ENCODE data around the gene RASSF6.

DNA sequence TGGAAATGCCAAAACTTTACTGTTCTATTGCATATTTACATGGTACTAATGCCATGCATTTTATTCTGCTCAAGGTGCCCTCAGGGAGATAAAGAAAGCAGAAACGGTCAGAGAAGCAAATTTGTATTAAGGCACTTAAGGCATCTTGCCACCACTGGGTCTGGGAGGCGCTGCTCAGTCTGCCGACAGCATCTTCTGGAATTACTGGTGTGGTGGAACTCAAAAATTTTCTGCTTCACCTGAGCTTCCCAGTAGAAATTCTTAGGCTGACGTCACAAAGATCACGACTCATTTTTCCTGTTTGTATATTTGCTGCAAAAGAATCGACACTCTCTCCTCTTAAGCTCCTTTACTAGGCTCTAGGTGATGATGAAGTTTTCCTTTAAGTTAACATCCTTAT, 3.0 kb downstream of the RASSF6 start:
- TF ChIP-seq, protein P1, sequence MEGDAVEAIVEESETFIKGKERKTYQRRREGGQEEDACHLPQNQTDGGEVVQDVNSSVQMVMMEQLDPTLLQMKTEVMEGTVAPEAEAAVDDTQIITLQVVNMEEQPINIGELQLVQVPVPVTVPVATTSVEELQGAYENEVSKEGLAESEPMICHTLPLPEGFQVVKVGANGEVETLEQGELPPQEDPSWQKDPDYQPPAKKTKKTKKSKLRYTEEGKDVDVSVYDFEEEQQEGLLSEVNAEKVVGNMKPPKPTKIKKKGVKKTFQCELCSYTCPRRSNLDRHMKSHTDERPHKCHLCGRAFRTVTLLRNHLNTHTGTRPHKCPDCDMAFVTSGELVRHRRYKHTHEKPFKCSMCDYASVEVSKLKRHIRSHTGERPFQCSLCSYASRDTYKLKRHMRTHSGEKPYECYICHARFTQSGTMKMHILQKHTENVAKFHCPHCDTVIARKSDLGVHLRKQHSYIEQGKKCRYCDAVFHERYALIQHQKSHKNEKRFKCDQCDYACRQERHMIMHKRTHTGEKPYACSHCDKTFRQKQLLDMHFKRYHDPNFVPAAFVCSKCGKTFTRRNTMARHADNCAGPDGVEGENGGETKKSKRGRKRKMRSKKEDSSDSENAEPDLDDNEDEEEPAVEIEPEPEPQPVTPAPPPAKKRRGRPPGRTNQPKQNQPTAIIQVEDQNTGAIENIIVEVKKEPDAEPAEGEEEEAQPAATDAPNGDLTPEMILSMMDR (conservative IDR thresholded peaks at IDR 0.05; ENCODE audit: low read depth, low read length), result no peak
- no peak for TF ChIP-seq EZH2phosphoT487 (IDR thresholded peaks at IDR 0.05; ENCODE audit: borderline replicate concordance, low read length)

Measured in PC-3 (cell line).